GM19193 (cell line): ENCODE measurements around the gene ZNF134.

ENCODE experiments used
- POLR2A ChIP-seq: IDR thresholded peaks from 4 replicates; pipeline ENCODE4 v1.6.1; 2011; ENCODE audit not compliant: insufficient read depth, insufficient read length; ENCODE audit errors: extremely low read depth

The ZNF134 gene

DNA sequence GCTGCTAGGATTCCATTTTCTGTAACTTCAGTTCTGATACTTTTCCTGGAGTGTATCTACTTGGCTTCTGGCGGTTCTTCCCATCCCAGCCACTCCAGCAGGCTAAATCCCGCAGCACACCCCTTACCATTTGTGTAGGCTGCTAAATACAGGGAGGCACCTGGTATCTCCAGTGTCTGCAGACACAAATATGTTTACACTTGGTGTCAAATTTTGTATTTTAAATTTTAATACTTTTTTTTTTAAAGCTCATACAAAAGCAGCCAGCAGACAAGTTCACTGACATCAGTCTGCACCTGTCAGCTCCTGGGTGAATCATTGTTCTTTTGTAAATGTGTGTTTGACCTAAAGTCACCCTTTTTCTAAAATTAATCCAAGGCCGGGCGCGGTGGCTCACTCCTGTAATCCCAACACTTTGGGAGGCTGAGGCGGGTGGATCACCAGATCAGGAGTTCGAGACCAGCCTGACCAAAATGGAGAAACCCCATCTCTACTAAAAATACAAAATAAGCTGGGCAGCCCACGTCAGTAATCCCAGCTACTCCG is 51.3 kb downstream of the ZNF134 start:
- TF ChIP-seq POLR2A: no peak

DNA sequence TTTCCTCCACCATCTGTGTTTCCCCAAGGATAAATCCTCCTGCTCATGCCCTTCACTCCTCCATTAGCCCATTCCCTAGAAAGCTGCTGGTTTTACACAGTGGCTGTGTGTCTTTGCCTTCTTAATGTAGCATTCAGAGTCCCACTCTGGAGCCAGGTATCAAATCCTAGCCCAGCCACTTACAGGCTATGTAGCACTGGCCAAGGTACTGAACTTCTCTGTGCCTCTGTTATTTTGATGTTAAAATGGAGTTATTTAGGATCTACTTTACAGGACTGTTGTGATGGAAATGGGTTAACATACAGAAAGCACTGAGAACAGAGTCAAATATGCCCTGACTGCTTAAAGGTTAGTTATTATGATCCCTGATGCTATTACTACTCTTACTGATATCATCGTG is 53.2 kb downstream of the ZNF134 start:
- TF ChIP-seq POLR2A: no peak

DNA sequence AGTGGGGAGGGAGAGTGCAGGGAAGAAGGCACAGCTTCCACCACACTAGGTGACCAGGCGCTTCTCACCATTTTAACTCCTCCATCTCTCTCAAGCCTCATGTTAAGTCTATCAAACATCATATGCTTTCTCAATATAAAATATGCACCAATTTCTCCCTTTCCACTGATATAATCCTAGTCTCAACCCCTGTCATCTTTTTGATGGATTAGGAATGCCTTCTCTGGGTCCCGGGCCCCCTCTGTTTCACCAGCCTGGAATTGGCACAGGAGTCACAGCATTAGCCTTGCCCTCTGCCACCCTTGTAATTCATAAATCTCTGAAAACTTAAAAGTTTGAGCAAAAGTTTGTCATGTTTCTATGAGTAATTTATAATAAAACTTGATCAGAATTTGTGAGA is 54.6 kb downstream of the ZNF134 start, which contains the start of gene ZSCAN4:
TSS of gene ZSCAN4 (plus strand) at position 301 of the 400 bp plus-strand sequence. CDS start 7,211 bp downstream, outside the sequence.
- TF ChIP-seq POLR2A: no peak

DNA sequence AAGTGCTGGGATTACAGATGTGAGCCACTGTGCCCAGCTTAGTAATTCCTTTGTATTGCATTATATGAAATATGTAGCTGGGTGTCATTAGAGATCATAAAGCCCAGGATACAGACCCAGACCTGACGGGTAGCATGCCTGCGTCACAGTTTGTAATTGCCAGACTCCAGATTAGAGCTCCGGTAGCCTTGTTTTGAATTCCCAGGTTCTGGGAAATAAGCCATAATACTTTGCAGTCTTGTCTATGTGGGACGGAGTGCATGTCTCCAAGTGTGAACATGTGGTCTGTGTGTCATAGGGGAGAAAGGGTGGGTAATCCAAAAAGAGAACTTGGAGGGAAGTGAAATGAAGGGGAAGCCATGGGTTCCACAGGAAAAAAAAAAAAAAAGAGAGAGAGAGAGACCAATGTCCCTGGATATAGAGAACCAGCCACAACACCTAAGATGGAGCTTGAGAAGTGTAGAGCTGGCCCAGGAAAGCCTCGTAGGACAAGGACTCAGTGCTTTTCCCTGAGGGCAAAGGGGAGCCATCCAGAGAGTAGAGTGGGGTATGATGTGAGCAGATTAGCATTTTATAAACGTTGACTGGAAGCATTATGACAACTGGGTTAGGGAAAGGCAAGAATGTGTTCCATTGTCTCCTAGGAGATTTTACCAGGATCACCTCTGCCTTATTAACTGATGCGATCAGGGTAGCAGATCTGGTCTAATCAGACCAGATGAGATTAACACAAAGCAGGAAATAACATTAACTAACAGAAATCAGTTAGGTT is 57.3 kb downstream of the ZNF134 start:
- no peak for TF ChIP-seq POLR2A

DNA sequence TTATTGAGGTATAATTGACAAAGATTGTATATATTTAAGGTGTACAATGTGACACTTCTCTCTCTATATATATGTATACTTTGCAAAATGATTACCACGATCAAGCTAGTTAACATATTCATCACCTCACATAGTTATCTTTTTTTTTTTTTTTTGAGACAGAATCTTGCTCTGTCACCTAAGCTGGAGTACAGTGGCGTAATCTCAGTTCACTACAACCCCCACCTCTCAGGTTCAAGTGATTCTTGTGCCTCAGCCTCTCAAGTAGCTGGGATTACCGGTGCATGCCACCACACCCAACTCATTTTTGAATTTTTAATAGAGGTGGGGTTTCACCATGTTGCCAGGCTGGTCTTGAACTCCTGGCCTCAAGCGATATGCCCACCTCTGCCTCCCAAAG is 58.4 kb downstream of the ZNF134 start:
- no peak for TF ChIP-seq POLR2A
